CD4-positive, alpha-beta T cell (primary cell): Measurements from ENCODE around the gene IL15RA. TPM values are rescaled to one million over a fixed set of nuclear protein-coding genes. Genes with fewer than 3 reads are reported as not detected.

Experiments used
- ATAC-seq: fragments of 200-7000 bp; cut with Tn5 transposase; one replicate; pipeline ENCODE4 v1.10.0; 2022; ENCODE audit warnings: mild to moderate bottlenecking; ENCODE audit not compliant: poor library complexity
- CTCF ChIA-PET: fragments of 350-600 bp; sonication (Branson Sonifier 250); formaldehyde crosslinking; loops from one replicate; lab custom pipeline; 2021; ENCODE audit warnings: antibody characterized with exemption, inconsistent platforms; lab: Charles Lee
- POLR2A ChIA-PET: fragments of 350-600 bp; sonication (Branson Sonifier 250); formaldehyde crosslinking; loops from one replicate; lab custom pipeline; 2021; ENCODE audit warnings: antibody characterized with exemption, inconsistent platforms; lab: Charles Lee
- DNase-seq, 14 experiments: peaks; one replicate each; pipeline ENCODE4 v3.0.0-alpha.2; 2013 to 2020; ENCODE audit warnings: mixed read lengths in 2 of 14
- H3K27ac ChIP-seq, 2 donors: one replicate each; pipeline versions ENCODE4 v1.5.1 to v1.7.0; 2013; ENCODE audit warnings: low read length in 2 of 2, low read depth in 1 of 2, mild to moderate bottlenecking in 1 of 2
- H3K27me3 ChIP-seq, 2 experiments: 1 replicate in 1 of 2; 2 replicates in 1 of 2; pipeline versions ENCODE4 v1.6.1 to v1.7.0; 2013; ENCODE audit warnings: low read length in 2 of 2, control low read depth in 1 of 2, mild to moderate bottlenecking in 1 of 2, moderate library complexity in 1 of 2; ENCODE audit not compliant: insufficient read depth in 2 of 2, control insufficient read depth in 1 of 2
- H3K36me3 ChIP-seq: one replicate; pipeline ENCODE4 v1.6.1; 2013; ENCODE audit warnings: low read length, control low read depth; ENCODE audit not compliant: insufficient read depth
- H3K4me1 ChIP-seq: one replicate; pipeline ENCODE4 v1.6.1; 2013; ENCODE audit warnings: low read length, control low read depth; ENCODE audit not compliant: insufficient read depth
- H3K4me3 ChIP-seq: one replicate; pipeline ENCODE4 v1.5.1; 2013; ENCODE audit warnings: mild to moderate bottlenecking, low read length, moderate library complexity
- H3K9me3 ChIP-seq, 2 experiments: 1 replicate in 1 of 2; 2 replicates in 1 of 2; pipeline versions ENCODE4 v1.6.1 to v1.7.0; 2013; ENCODE audit warnings: low read length in 2 of 2, mild to moderate bottlenecking in 2 of 2, control low read depth in 1 of 2, moderate library complexity in 1 of 2; ENCODE audit not compliant: control insufficient read depth in 1 of 2, insufficient read depth in 1 of 2
- H3K27ac Mint-ChIP-seq: one replicate; pipeline ENCODE4 v1.8.0; 2020; ENCODE audit warnings: mixed read lengths
- H3K27me3 Mint-ChIP-seq: one replicate; pipeline ENCODE4 v1.8.0; 2021; ENCODE audit warnings: mixed read lengths
- H3K36me3 Mint-ChIP-seq: one replicate; pipeline ENCODE4 v1.8.0; 2021; ENCODE audit warnings: low read depth, mixed read lengths
- H3K4me1 Mint-ChIP-seq: one replicate; pipeline ENCODE4 v1.8.0; 2021; ENCODE audit warnings: low read depth, mixed read lengths
- H3K4me3 Mint-ChIP-seq: one replicate; pipeline ENCODE4 v1.8.0; 2020; ENCODE audit warnings: mild to moderate bottlenecking, mixed read lengths
- H3K9me3 Mint-ChIP-seq: one replicate; pipeline ENCODE4 v1.8.0; 2020; ENCODE audit warnings: mixed read lengths
- CTCF ChIP-seq: fragments of 200-600 bp; IDR thresholded peaks from one replicate; pipeline ENCODE4 v1.8.0; 2022; ENCODE audit warnings: antibody characterized with exemption, mild to moderate bottlenecking
- intact Hi-C, 2 experiments: fragments of 100-400 bp; cut with DNase I in 1 of 2; cut with micrococcal nuclease in 1 of 2; formaldehyde crosslinking; loops; one replicate each; pipeline versions ENCODE4 v1.15.1 to v1.9.0; 2023 to 2025; cut with DNase I, micrococcal nuclease
- total RNA-seq, 174 experiments: library from RNA in 2 of 174; stranded (reverse) in 2 of 174; gene quantifications; one replicate each; pipeline ENCODE4 v1.2.3 and lab custom pipeline; 2021 to 2026

The IL15RA gene
- total RNA-seq, 2 experiments from 2014 or later: 4.4 TPM

GRCh38 chr10:5971886-5972285 is 5.5 kb downstream of the IL15RA start:
- H3K9me3 Mint-ChIP-seq: no peaks in the 10 kb centered on the region
- peaks cover 38% of the 10 kb centered on the region for H3K4me1 Mint-ChIP-seq
- no peak overlapping the region for H3K4me3 Mint-ChIP-seq
- no peaks in the 10 kb centered on the region for H3K9me3 ChIP-seq
- ChIA-PET CTCF (interaction anchor here (1.1 to 2.0 kb wide), 2 partner anchors 114 to 180 kb away, joined by 4 to 9 read pairs; no protein-coding TSS in a partner anchor), POLR2A (interaction anchor here (0.6 kb wide), 1 partner anchor 507 kb away, joined by 3 read pairs; no protein-coding TSS in a partner anchor)
- H3K27ac Mint-ChIP-seq: peak overlapping the region; percentile 25
- H3K27me3 ChIP-seq: no peaks in the 10 kb centered on the region
- TF ChIP-seq CTCF: no peak
- H3K27ac ChIP-seq: no peak overlapping the region
- peaks cover 35% of the 10 kb centered on the region for H3K4me1 ChIP-seq
- peaks cover 9% of the 10 kb centered on the region for H3K36me3 Mint-ChIP-seq
- no peak for DNase-seq
- intact Hi-C loops: no loop called here
- H3K36me3 ChIP-seq: peaks cover 8% of the 10 kb centered on the region
- no peak overlapping the region for H3K4me3 ChIP-seq
- ATAC-seq: no peak
- no peaks in the 10 kb centered on the region for H3K27me3 Mint-ChIP-seq

DNA sequence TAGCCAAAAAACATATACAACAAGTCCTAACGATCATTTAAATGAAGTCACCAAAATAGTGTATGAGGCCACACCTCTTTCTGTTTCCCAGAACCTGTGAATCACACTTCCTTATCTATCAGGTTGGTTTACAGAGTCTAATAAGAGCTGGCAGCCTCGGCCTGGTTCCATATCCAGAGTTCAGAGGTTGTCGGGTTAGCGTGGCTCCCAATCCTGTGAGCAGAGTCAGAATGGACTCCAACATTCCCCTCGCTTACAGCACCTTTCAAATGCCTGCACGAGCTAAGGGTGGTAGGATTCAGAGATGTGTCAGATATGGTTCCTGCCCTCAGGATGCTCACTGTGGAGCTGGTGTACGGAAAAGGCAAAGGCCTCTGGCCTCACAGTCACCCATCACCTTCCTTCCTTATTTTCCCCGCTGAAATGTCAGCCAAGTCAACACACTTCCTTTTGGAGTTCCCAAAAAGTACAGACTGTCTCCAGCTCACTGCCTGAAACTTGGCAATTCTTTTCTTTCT is 6.0 kb downstream of the IL15RA start:
- Mint-ChIP-seq H3K9me3 (no peaks in the 10 kb centered on the region), H3K27me3 (no peaks in the 10 kb centered on the region), H3K4me3 (peak overlapping the region; percentile 57), H3K36me3 (peaks cover 6% of the 10 kb centered on the region), H3K27ac (peak overlapping the region; percentile 25), H3K4me1 (peaks cover 35% of the 10 kb centered on the region)
- H3K9me3 ChIP-seq: no peaks in the 10 kb centered on the region
- DNase-seq (peak in 5 of 14 experiments; percentile 15 to 55 (median 35)), ATAC-seq (peak; percentile 54)
- H3K27me3 ChIP-seq: no peaks in the 10 kb centered on the region
- TF ChIP-seq CTCF: no peak
- intact Hi-C loops: no loop called here
- no peak overlapping the region for H3K4me3 ChIP-seq
- CTCF ChIA-PET: interaction anchor here (0.5 to 2.0 kb wide), 3 partner anchors 91 to 179 kb away, joined by 3 to 9 read pairs (median 4); partner anchors contain the start of gene IL2RA
- H3K36me3 ChIP-seq: peaks cover 9% of the 10 kb centered on the region
- H3K4me1 ChIP-seq: peaks cover 33% of the 10 kb centered on the region
- no peak overlapping the region for H3K27ac ChIP-seq
- POLR2A ChIA-PET: interaction anchor here (0.6 to 0.9 kb wide), 3 partner anchors 66 to 507 kb away, joined by 3 to 4 read pairs (median 3); partner anchors contain the start of gene FBH1

DNA sequence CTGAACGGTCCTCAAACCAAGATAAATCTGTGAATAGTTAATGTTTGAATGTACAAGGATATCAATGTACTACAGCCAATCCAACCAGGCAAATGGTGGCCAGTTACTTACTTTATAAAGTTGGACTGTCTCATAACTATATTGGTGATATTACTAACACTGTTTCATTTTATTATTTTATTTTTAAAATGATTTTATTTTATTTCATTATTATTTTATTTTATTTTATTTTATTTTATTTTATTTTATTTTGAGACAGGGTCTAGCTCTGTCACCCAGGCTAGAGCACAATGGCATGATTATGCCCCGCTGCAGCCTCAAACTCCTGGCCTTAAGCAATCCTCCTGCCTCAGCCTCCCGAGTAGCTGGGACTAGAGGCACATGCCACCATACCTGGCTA is 6.8 kb downstream of the IL15RA start:
- ChIA-PET POLR2A (interaction anchor here (0.7 to 0.9 kb wide), 2 partner anchors 67 to 80 kb away, joined by 3 to 4 read pairs; partner anchors contain the start of gene FBH1), CTCF (interaction anchor here (0.8 to 2.0 kb wide), 2 partner anchors 18 to 116 kb away, joined by 3 to 9 read pairs; no protein-coding TSS in a partner anchor)
- no peak overlapping the region for H3K4me3 ChIP-seq
- DNase-seq (no peak), ATAC-seq (no peak)
- Mint-ChIP-seq H3K36me3 (peaks cover 4% of the 10 kb centered on the region), H3K27me3 (no peaks in the 10 kb centered on the region), H3K4me1 (peaks cover 27% of the 10 kb centered on the region), H3K9me3 (no peaks in the 10 kb centered on the region), H3K27ac (no peak overlapping the region), H3K4me3 (no peak overlapping the region)
- peaks cover 26% of the 10 kb centered on the region for H3K4me1 ChIP-seq
- TF ChIP-seq CTCF: no peak
- no peaks in the 10 kb centered on the region for H3K9me3 ChIP-seq
- intact Hi-C loops: no loop called here
- H3K36me3 ChIP-seq: peaks cover 17% of the 10 kb centered on the region
- H3K27ac ChIP-seq: no peak overlapping the region
- no peaks in the 10 kb centered on the region for H3K27me3 ChIP-seq
